Activated naive CD4-positive, alpha-beta T cell (primary cell): ENCODE measurements around the gene DUSP21.
"Not testable (repeated sequence)": the region's sequence is repeated elsewhere in the genome, so short reads cannot be mapped to it uniquely, and the experiment has no call there.

Source experiments
- DNase-seq, 4 experiments: peaks; one replicate each; lab custom pipeline; 2025; lab: John Stamatoyannopoulos, UW

The DUSP21 gene

GRCh38 chrX:44843753-44844152 lies at the start of gene DUSP21:
Gene DUSP21 (plus strand): TSS chrX:44844021. CDS start chrX:44844133, 112 bp downstream.
- DNase-seq = no peak

GRCh38 chrX:44795945-44796450 lies 47.8 kb upstream of the DUSP21 start:
- no peak for DNase-seq

- DNase-seq = no peak
Measured at GRCh38 chrX:44802613-44803012, 41.2 kb upstream of the DUSP21 start.

GRCh38 chrX:44815681-44816080 lies 28.1 kb upstream of the DUSP21 start:
- no peak for DNase-seq

GRCh38 chrX:44816367-44816766 lies 27.5 kb upstream of the DUSP21 start:
- DNase-seq = no peak

- DNase-seq = no peak
Measured at GRCh38 chrX:44817029-44817428, 26.8 kb upstream of the DUSP21 start.

GRCh38 chrX:44822601-44823000 lies 21.2 kb upstream of the DUSP21 start:
- no peak for DNase-seq

- DNase-seq = not testable (repeated sequence)
Measured at GRCh38 chrX:44823193-44823592, 20.6 kb upstream of the DUSP21 start.

GRCh38 chrX:44828008-44828605 lies 15.7 kb upstream of the DUSP21 start:
- DNase-seq = no peak

GRCh38 chrX:44829832-44830231 lies 14.0 kb upstream of the DUSP21 start:
- DNase-seq = no peak

- DNase-seq = no peak
Measured at GRCh38 chrX:44842550-44843317, 1.1 kb upstream of the DUSP21 start.

- DNase-seq = no peak
Measured at GRCh38 chrX:44843318-44843702, 511 bp upstream of the DUSP21 start.

- DNase-seq = no peak
Measured at GRCh38 chrX:44844204-44844603, 383 bp downstream of the DUSP21 start.

- not testable (repeated sequence) for DNase-seq
Measured at GRCh38 chrX:44850891-44851290, 7.1 kb downstream of the DUSP21 start.

GRCh38 chrX:44871114-44871645 lies 27.4 kb downstream of the DUSP21 start:
- DNase-seq = no peak

- DNase-seq = peak in 3 of 4 experiments; percentile 19 to 62 (median 25)
Measured at GRCh38 chrX:44871931-44872820, 28.4 kb downstream of the DUSP21 start.

GRCh38 chrX:44872821-44873414 lies 29.1 kb downstream of the DUSP21 start, which contains the start of gene KDM6A:
Gene KDM6A (plus strand): TSS chrX:44873188. CDS start chrX:44873552, 364 bp downstream.
- DNase-seq = peak; percentile 81 to 100 (median 94)

- peak in 3 of 4 experiments; percentile 9 to 63 (median 42) for DNase-seq
Measured at GRCh38 chrX:44873415-44874276, 29.8 kb downstream of the DUSP21 start.

- peak in 2 of 4 experiments; percentile 2 to 19 for DNase-seq
Measured at GRCh38 chrX:44874420-44875184, 30.8 kb downstream of the DUSP21 start.

GRCh38 chrX:44875185-44875489 lies 31.3 kb downstream of the DUSP21 start:
- DNase-seq = no peak
